Colonic mucosa (tissue), 4 donors: Measurements from ENCODE around the gene PDCD5. TPM values are rescaled to one million over a fixed set of nuclear protein-coding genes. Genes with fewer than 3 reads are reported as not detected.
"Not testable (repeated sequence)": the region's sequence is repeated elsewhere in the genome, so short reads cannot be mapped to it uniquely, and the experiment has no call there.

Source experiments
- DNase-seq: peaks from one replicate; pipeline ENCODE4 v3.0.0-alpha.2; 2020
- H3K27ac ChIP-seq: fragments of 200-600 bp; one replicate; pipeline ENCODE4 v1.8.0; 2021
- H3K27me3 ChIP-seq: fragments of 200-600 bp; one replicate; pipeline ENCODE4 v1.8.0; 2021
- H3K36me3 ChIP-seq: fragments of 200-600 bp; one replicate; pipeline ENCODE4 v1.8.0; 2021
- H3K4me1 ChIP-seq: fragments of 200-600 bp; one replicate; pipeline ENCODE4 v1.8.0; 2021; ENCODE audit warnings: mild to moderate bottlenecking
- H3K4me3 ChIP-seq: fragments of 200-600 bp; one replicate; pipeline ENCODE4 v1.8.0; 2021
- H3K9ac ChIP-seq, 2 donors: one replicate each; pipeline ENCODE4 v1.7.0; 2013; ENCODE audit warnings: control low read depth in 2 of 2, low read depth in 2 of 2, low read length in 2 of 2
- H3K9me3 ChIP-seq: fragments of 200-600 bp; one replicate; pipeline ENCODE4 v1.8.0; 2021
- intact Hi-C: fragments of 100-400 bp; cut with DNase I; formaldehyde crosslinking; loops from one replicate; pipeline ENCODE4 v1.14.1; 2022
- total RNA-seq, 2 donors: library from RNA; stranded (reverse); fragmentation: NEBNext Ultra II Directional in 1 of 2; extraction: Animal tissue kit (Norgen Biotek cat#: 25700) in 1 of 2; gene quantifications; one replicate each; pipeline ENCODE4 v1.2.1, GENCODE V29; 2021
- TF ChIP-seq, protein P1 (sequence below): fragments of 200-600 bp; IDR thresholded peaks from one replicate; pipeline ENCODE4 v1.8.0; 2022; ENCODE audit warnings: antibody characterized with exemption, mild to moderate bottlenecking
- donor health status: healthy.
- donor health status: DM: no; HTN: no; CAD: no.
- donor health status: DM: no; HTN: no; CAD: no.

Gene PDCD5
- total RNA-seq, 2 donors from 2014 or later: 66.7 to 70.8 TPM

DNA sequence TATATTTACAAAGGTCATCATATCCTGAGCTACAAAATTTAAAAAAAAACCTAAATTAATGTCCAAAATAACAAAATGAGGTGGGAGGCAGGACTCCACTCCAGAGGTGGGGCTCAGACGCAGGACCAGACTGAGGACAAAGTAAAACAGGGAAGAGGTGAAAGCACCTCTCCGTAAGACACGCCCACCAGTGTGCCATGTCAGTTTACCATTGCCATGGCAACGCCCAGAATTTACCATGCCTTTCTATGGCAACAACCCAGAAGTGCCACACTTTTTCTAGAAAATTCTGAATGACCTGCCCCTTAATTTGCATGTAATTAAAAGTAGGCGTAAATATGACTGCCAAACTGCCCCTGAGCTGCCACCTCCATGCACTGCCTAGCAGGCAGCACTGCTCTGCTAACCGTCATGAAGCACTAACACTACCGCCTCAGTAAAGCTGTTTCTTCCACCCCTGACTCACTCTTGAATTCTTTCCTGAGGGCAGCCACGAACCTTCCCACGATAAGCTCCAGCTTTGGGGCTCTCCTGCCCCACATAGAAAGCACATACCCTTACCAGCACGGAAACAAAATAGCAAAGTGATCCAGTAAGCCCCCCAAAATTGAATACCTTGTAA is 22.3 kb upstream of the PDCD5 start:
- Histone ChIP-seq H3K4me1 (no peaks in the 10 kb centered on the region), H3K27me3 (no peaks in the 10 kb centered on the region), H3K9ac (no peak overlapping the region), H3K4me3 (no peak overlapping the region), H3K36me3 (no peaks in the 10 kb centered on the region), H3K27ac (no peak overlapping the region), H3K9me3 (no peaks in the 10 kb centered on the region)
- TF ChIP-seq, protein P1, sequence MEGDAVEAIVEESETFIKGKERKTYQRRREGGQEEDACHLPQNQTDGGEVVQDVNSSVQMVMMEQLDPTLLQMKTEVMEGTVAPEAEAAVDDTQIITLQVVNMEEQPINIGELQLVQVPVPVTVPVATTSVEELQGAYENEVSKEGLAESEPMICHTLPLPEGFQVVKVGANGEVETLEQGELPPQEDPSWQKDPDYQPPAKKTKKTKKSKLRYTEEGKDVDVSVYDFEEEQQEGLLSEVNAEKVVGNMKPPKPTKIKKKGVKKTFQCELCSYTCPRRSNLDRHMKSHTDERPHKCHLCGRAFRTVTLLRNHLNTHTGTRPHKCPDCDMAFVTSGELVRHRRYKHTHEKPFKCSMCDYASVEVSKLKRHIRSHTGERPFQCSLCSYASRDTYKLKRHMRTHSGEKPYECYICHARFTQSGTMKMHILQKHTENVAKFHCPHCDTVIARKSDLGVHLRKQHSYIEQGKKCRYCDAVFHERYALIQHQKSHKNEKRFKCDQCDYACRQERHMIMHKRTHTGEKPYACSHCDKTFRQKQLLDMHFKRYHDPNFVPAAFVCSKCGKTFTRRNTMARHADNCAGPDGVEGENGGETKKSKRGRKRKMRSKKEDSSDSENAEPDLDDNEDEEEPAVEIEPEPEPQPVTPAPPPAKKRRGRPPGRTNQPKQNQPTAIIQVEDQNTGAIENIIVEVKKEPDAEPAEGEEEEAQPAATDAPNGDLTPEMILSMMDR: no peak
- DNase-seq: no peak
- intact Hi-C loops: no loop called here

DNA sequence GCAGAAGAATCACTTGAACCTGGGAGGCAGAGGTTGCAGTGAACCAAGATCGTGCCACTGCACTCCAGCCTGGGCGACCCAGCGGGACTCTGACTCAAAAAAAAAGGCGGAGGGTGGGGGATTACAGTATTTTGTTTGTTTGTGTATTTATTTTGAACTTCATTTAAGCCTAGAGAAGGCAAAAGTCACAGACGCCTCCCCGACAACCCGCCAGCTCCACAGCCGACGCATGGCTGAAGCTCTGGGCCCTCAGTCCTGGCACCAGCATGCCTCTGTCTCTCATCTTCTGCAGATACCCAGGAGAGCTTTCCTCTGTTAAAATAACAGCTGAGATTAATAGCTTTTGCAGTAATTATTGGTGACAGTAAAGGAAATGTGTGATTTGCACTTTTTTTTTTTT is 17.2 kb upstream of the PDCD5 start:
- no peaks in the 10 kb centered on the region for H3K4me1 ChIP-seq
- no peaks in the 10 kb centered on the region for H3K9me3 ChIP-seq
- no peaks in the 10 kb centered on the region for H3K36me3 ChIP-seq
- H3K27ac ChIP-seq: no peak overlapping the region
- no peak for DNase-seq
- no peaks in the 10 kb centered on the region for H3K27me3 ChIP-seq
- TF ChIP-seq, protein P1: no peak
- no peak overlapping the region for H3K4me3 ChIP-seq
- no peak overlapping the region for H3K9ac ChIP-seq
- intact Hi-C loops: no loop called here

DNA sequence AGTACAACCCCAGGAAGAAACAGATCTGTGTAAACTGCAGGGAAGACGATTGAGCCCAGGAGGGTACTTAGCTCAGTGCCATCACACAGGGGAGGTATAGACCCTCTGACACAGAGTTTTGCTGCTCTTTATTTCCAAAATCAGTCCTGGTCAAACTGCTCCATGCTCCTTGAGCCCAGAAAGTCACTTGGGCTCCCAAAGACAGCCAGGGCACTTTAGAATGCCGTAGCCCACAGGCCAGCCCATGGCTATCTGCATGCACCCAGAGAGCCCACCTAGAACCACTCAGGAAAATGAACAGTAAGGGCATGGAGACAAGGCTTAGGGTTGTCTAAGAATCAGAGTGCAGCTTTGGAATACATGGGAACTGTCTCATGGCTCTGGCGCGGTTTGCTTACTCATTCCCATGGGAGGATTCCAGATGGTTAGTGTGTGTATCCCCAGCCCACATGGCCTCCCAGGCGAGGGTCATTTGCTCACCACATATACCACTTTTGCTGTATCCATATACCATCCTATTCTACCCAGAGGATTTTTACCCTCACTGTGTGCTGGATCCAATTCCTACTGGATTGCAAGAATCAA is 14.7 kb upstream of the PDCD5 start:
- no peak for DNase-seq
- TF ChIP-seq, protein P1: no peak

DNA sequence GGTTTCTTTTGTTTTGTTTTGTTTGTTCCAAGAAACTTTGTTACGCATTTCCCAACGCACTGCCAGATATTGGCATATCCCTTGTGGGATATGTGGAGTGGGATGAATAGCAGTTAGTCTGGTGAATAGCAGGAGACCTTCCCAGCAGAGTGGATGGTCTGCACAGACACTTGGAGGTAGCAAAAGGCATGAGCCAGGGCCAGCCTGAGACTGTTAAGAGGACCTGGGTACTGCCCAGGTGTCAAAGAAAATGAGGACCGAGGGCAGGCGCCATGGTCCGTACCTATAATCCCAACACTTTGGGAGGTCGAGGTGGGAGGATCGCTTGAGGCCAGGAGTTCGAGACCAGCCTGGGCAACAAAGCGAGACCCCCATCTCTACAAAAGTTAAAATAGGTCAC is 13.5 kb upstream of the PDCD5 start:
- H3K27ac ChIP-seq: no peak overlapping the region
- H3K9me3 ChIP-seq: no peaks in the 10 kb centered on the region
- no peaks in the 10 kb centered on the region for H3K4me1 ChIP-seq
- DNase-seq: no peak
- no peak overlapping the region for H3K9ac ChIP-seq
- H3K4me3 ChIP-seq: no peak overlapping the region
- H3K27me3 ChIP-seq: no peaks in the 10 kb centered on the region
- H3K36me3 ChIP-seq: no peaks in the 10 kb centered on the region
- intact Hi-C loops: loop anchor here (5.0 kb wide), 1 partner anchor 100 kb away; no protein-coding TSS in a partner anchor
- TF ChIP-seq, protein P1: no peak

More for the DNA sequence above, 14.7 kb upstream of the PDCD5 start:
- H3K27me3 ChIP-seq: no peaks in the 10 kb centered on the region
- no peak overlapping the region for H3K4me3 ChIP-seq
- no peaks in the 10 kb centered on the region for H3K36me3 ChIP-seq
- no peaks in the 10 kb centered on the region for H3K9me3 ChIP-seq
- intact Hi-C loops: loop anchor here (5.0 kb wide), 1 partner anchor 99 kb away; no protein-coding TSS in a partner anchor
- no peaks in the 10 kb centered on the region for H3K4me1 ChIP-seq
- H3K27ac ChIP-seq: no peak overlapping the region
- no peak overlapping the region for H3K9ac ChIP-seq

DNA sequence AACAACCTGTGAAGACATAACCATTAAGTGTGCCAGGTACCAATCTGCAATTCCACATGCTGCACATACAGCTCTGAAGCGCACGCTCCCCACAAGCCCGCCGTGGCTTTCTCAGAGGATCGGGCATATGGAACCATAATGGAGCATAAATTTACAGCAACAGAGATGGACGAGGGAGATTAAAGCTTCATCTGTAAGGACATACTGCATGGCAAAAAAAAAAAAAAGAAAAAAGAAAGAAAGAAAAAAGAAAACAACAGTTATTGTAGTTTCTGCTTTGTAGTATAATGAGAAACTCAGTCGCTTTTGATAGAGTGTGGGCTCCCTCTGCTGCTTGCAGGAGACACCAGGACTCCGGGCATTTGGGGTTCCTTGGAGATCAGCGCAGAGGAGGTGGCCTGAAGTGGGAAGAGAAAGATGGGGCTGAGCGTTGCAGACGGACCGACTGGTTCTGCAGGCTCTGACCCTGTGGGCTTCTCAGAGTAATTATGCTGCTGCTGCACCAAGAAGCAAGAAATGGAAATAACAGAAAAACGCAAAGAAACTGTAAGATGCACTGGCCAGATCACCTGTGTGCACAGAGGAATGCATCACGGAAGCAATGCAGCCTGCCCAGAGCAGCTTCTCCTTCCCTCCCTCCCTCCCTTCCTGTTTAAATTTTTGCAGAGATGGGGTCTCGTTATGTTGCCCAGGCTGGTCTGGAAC is 10.8 kb upstream of the PDCD5 start:
- no peak overlapping the region for H3K4me3 ChIP-seq
- no peak overlapping the region for H3K9ac ChIP-seq
- intact Hi-C loops: loop anchor here (5.0 kb wide), 2 partner anchors 228 to 283 kb away; no protein-coding TSS in a partner anchor
- H3K36me3 ChIP-seq: no peaks in the 10 kb centered on the region
- H3K9me3 ChIP-seq: no peaks in the 10 kb centered on the region
- H3K27ac ChIP-seq: no peak overlapping the region
- TF ChIP-seq, protein P1: peak; percentile 46
- H3K27me3 ChIP-seq: no peaks in the 10 kb centered on the region
- H3K4me1 ChIP-seq: no peaks in the 10 kb centered on the region
- peak; percentile 47 for DNase-seq

DNA sequence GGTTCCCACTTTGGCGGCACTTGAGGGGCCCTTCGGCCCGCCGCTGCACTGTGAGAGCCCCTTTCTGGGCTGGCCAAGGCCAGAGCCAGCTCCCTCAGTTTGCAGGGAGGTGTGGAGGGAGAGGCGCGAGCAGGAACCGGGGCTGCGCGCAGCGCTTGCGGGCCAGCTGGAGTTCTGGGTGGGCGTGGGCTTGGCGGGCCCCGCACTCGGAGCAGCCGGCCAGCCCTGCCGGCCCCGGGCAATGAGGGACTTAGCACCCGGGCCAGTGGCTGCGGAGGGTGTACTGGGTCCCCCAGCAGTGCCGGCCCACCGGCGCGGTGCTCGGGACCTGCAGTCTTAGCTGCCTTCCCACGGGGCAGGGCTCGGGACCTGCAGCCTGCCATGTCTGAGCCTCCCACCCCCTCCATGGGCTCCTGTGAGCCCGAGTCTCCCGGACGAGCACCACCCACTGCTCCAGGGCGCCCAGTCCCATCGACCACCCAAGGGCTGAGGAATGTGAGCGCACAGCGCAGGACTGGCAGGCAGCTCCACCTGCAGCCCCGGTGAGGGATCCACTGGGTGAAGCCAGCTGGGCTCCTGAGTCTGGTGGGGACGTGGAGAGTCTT is 9.4 kb upstream of the PDCD5 start:
- H3K9ac ChIP-seq, DNase-seq, H3K27me3 ChIP-seq, H3K36me3 ChIP-seq, H3K27ac ChIP-seq, H3K9me3 ChIP-seq, H3K4me1 ChIP-seq, H3K4me3 ChIP-seq: not testable (repeated sequence)
- intact Hi-C loops: loop anchor here (5.0 kb wide), 2 partner anchors 229 to 284 kb away; no protein-coding TSS in a partner anchor

DNA sequence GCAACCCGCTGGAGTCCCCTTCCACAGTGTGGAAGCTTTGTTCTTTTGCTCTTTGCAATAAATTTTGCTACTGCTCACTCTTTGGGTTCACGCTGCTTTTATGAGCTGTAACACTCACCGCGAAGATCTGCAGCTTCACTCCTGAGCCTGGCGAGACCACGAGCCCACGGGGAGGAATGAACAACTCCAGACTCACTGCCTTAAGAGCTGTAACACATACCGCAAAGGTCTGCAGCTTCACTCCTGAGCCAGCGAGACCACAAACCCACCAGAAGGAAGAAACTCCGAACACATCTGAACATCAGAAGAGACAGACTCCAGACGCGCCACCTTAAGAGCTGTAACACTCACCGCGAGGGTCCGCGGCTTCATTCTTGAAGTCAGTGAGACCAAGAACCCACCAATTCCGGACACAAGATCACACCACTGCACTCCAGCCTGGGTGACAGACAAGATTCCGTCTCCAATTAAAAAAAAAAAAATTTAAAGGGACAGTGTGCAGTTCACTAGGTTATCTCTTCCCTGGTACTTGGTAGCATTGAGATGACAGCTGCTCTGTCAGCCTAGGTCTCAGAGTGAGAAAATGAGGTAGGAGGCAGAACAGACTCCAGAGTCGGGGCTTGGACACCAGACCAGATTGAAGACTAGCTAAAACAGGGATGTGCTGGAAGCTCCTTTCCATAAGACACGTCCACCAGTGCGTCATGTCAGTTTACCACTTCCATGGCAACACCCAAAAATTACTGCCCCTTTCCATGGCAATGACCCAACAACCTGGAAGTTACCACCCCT is 8.1 kb upstream of the PDCD5 start:
- intact Hi-C loops: loop anchor here (5.0 kb wide), 2 partner anchors 231 to 286 kb away; no protein-coding TSS in a partner anchor

More for the DNA sequence above, 8.1 kb upstream of the PDCD5 start:
- H3K4me3 ChIP-seq, H3K27me3 ChIP-seq, DNase-seq, H3K36me3 ChIP-seq, H3K27ac ChIP-seq, H3K4me1 ChIP-seq, H3K9ac ChIP-seq, H3K9me3 ChIP-seq: not testable (repeated sequence)
